DND-41 (cell line): ENCODE data around the gene ONECUT3.

Source experiments
- ATAC-seq: fragments of 200-7000 bp; cut with Tn5 transposase; 3 replicates; pipeline ENCODE4 v1.9.1; 2021; ENCODE audit warnings: low read depth; ENCODE audit not compliant: insufficient read depth
- DNase-seq: peaks from one replicate; pipeline ENCODE4 v3.0.0-alpha.2; 2020
- H2AFZ ChIP-seq: 2 replicates; pipeline ENCODE4 v1.6.0; 2012; ENCODE audit warnings: low read depth, low read length
- H3K27ac ChIP-seq: 2 replicates; pipeline ENCODE4 v1.5.1; 2012; ENCODE audit warnings: low read length, inconsistent platforms
- H3K27me3 ChIP-seq: fragments of 200-600 bp; sonication (generic); 2 replicates; pipeline ENCODE4 v1.6.0; 2012; ENCODE audit warnings: low read length, mild to moderate bottlenecking, inconsistent platforms; ENCODE audit not compliant: insufficient read depth, poor library complexity
- H3K36me3 ChIP-seq: 2 replicates; pipeline ENCODE4 v1.5.1; 2012; ENCODE audit warnings: low read length, inconsistent platforms; ENCODE audit not compliant: insufficient read depth
- H3K4me1 ChIP-seq: 2 replicates; pipeline ENCODE4 v1.5.1; 2012; ENCODE audit warnings: mild to moderate bottlenecking, low read length; ENCODE audit not compliant: insufficient read depth
- H3K4me2 ChIP-seq: 2 replicates; pipeline ENCODE4 v1.6.0; 2012; ENCODE audit warnings: mild to moderate bottlenecking, moderate library complexity, low read length, inconsistent platforms; ENCODE audit not compliant: insufficient read depth
- H3K4me3 ChIP-seq, 2 experiments: fragments of 200-600 bp in 1 of 2; shearing (Covaris generic) in 1 of 2; 2 replicates each; pipeline ENCODE4 v1.5.1; 2012 to 2016; ENCODE audit warnings: inconsistent platforms in 2 of 2, low read length in 2 of 2, mild to moderate bottlenecking in 2 of 2, low read depth in 1 of 2, moderate library complexity in 1 of 2
- H3K79me2 ChIP-seq: 2 replicates; pipeline ENCODE4 v1.6.0; 2012; ENCODE audit warnings: low read length, inconsistent platforms; ENCODE audit not compliant: insufficient read depth
- H3K9ac ChIP-seq: 2 replicates; pipeline ENCODE4 v1.6.0; 2012; ENCODE audit warnings: low read depth, mild to moderate bottlenecking, inconsistent platforms, low read length, moderate library complexity
- H3K9me3 ChIP-seq: 2 replicates; pipeline ENCODE4 v1.5.1; 2012; ENCODE audit warnings: low read length, moderate library complexity, mild to moderate bottlenecking, inconsistent platforms; ENCODE audit not compliant: insufficient read depth, severe bottlenecking
- H4K20me1 ChIP-seq: 2 replicates; pipeline ENCODE4 v1.6.0; 2012; ENCODE audit warnings: low read length; ENCODE audit not compliant: insufficient read depth
- EZH2 ChIP-seq: IDR thresholded peaks from 3 replicates; pipeline ENCODE4 v1.6.1; 2012; ENCODE audit warnings: borderline replicate concordance, low read depth, mild to moderate bottlenecking, moderate library complexity, low read length, inconsistent platforms; ENCODE audit not compliant: severe bottlenecking
- TF ChIP-seq, protein P1 (sequence below): IDR thresholded peaks from 2 replicates; pipeline ENCODE4 v1.5.1; 2012; ENCODE audit warnings: borderline replicate concordance, low read length, moderate library complexity, mild to moderate bottlenecking; ENCODE audit not compliant: poor library complexity, severe bottlenecking; ENCODE audit errors: extremely low read depth

ONECUT3 gene

DNA sequence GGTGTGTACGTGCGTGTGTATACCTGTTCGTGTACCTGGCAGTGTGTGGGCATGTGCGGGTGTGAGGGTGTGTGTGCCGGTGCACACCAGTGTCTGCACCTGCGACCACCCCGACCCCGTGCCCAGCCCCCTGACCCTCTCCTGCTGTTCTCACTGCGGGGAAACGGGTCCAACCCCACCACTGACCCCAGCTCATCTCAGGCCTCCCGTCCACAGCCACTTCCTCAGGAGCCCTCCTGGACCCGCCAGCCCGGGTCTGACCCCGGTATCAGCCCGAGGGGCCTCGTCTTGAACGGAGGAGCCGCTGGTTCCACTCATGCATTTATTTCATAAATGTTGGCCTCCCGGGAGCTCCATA lies 23.8 kb upstream of the ONECUT3 start:
- DNase-seq (no peak), ATAC-seq (no peak)
- no peak overlapping the region for H3K9ac ChIP-seq
- H3K4me1 ChIP-seq = no peaks in the 10 kb centered on the region
- no peak overlapping the region for H3K4me3 ChIP-seq
- no peaks in the 10 kb centered on the region for H3K79me2 ChIP-seq
- H2AFZ ChIP-seq = no peak overlapping the region
- no peak overlapping the region for H3K4me2 ChIP-seq
- H4K20me1 ChIP-seq = no peaks in the 10 kb centered on the region
- H3K27me3 ChIP-seq = no peaks in the 10 kb centered on the region
- no peaks in the 10 kb centered on the region for H3K9me3 ChIP-seq
- TF ChIP-seq EZH2 = no peak
- TF ChIP-seq, protein P1, sequence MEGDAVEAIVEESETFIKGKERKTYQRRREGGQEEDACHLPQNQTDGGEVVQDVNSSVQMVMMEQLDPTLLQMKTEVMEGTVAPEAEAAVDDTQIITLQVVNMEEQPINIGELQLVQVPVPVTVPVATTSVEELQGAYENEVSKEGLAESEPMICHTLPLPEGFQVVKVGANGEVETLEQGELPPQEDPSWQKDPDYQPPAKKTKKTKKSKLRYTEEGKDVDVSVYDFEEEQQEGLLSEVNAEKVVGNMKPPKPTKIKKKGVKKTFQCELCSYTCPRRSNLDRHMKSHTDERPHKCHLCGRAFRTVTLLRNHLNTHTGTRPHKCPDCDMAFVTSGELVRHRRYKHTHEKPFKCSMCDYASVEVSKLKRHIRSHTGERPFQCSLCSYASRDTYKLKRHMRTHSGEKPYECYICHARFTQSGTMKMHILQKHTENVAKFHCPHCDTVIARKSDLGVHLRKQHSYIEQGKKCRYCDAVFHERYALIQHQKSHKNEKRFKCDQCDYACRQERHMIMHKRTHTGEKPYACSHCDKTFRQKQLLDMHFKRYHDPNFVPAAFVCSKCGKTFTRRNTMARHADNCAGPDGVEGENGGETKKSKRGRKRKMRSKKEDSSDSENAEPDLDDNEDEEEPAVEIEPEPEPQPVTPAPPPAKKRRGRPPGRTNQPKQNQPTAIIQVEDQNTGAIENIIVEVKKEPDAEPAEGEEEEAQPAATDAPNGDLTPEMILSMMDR = no peak
- H3K27ac ChIP-seq = no peak overlapping the region
- no peaks in the 10 kb centered on the region for H3K36me3 ChIP-seq

DNA sequence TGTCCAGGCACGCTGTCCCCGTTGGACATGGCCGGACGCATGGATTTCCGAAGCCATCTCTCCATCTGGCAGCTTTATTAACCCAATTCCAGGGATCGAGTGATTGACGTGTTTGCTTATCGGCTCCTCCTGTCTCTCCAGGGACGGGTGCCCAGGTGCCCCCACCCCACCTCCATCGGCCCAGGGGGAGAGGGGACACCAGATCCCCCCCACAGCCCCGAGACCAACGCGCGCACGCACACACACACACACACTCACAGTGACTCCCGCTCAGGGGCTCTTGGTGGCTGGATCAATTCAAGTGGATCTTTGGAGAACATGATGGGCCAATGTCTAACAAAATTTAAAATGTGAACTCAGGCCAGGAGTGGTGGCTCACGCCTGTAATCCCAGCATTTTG lies 23.1 kb upstream of the ONECUT3 start:
- no peak overlapping the region for H3K27ac ChIP-seq
- H4K20me1 ChIP-seq = no peaks in the 10 kb centered on the region
- no peaks in the 10 kb centered on the region for H3K36me3 ChIP-seq
- no peaks in the 10 kb centered on the region for H3K4me1 ChIP-seq
- DNase-seq (no peak), ATAC-seq (no peak)
- TF ChIP-seq EZH2 = no peak
- TF ChIP-seq, protein P1 = no peak
- no peak overlapping the region for H3K9ac ChIP-seq
- no peaks in the 10 kb centered on the region for H3K9me3 ChIP-seq
- no peak overlapping the region for H2AFZ ChIP-seq
- no peak overlapping the region for H3K4me3 ChIP-seq
- H3K27me3 ChIP-seq = no peaks in the 10 kb centered on the region
- H3K79me2 ChIP-seq = no peaks in the 10 kb centered on the region
- H3K4me2 ChIP-seq = no peak overlapping the region

DNA sequence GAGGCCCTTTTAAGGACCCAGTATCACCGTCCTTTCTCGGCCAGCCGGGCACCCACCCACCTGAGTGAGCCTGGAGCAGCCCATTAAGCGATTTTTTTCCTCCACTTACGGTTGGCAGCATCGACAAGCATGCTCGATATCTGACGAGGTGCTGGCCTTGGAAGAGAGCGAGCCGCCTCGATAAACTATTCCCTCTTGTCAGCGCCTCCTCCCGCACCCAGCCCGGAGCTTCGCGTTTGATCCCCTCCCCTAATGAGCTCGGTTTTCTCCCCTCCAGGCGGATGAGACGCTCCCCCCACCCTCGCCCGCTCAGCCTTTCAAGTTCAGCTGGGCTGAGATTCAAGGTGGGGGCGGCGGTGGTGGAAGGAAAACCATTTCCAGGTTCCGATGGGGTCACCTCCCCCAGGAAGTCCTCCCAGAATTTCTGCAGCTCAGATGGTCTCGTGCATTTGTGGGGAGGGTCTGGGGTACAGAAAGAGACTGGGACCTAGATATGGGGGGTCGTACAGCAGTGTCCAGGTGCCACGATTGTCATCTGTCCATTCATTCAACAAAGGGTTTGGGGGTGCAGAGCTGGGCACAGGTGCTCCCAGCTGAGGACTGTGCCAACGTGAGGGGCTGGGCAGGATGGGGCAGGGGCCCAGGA lies 18.9 kb upstream of the ONECUT3 start:
- H3K27ac ChIP-seq = no peak overlapping the region
- H3K27me3 ChIP-seq = peaks cover 5% of the 10 kb centered on the region
- no peak overlapping the region for H3K4me3 ChIP-seq
- ATAC-seq (no peak), DNase-seq (no peak)
- no peak overlapping the region for H3K9ac ChIP-seq
- no peak overlapping the region for H2AFZ ChIP-seq
- H3K4me2 ChIP-seq = no peak overlapping the region
- TF ChIP-seq, protein P1 = no peak
- TF ChIP-seq EZH2 = no peak
- no peaks in the 10 kb centered on the region for H4K20me1 ChIP-seq
- H3K4me1 ChIP-seq = no peaks in the 10 kb centered on the region
- no peaks in the 10 kb centered on the region for H3K79me2 ChIP-seq
- no peaks in the 10 kb centered on the region for H3K9me3 ChIP-seq
- H3K36me3 ChIP-seq = no peaks in the 10 kb centered on the region

DNA sequence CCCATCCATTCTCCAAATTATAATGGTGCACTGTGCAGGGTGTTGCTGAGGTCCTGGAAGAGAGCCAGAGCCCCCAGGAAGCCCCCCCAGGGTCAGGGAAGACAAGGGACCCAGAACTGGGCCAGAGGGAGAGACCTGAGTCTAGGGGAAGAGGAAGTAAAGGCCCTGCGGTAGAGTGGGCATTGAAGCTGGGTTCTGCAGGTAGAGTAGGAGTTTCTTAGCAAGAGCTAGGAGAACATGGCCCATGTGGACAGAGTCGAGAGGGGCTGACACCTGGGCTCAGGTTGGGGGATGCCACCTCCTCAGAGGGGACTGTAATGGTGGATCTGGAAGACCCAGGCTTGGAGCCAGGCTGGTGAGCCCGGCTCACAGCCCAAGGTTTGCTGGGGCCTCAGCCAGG lies 17.0 kb upstream of the ONECUT3 start:
- no peak overlapping the region for H3K27ac ChIP-seq
- H3K4me3 ChIP-seq = no peak overlapping the region
- H3K9ac ChIP-seq = no peak overlapping the region
- no peak for DNase-seq
- peaks cover 5% of the 10 kb centered on the region for H3K27me3 ChIP-seq
- no peaks in the 10 kb centered on the region for H3K9me3 ChIP-seq
- no peaks in the 10 kb centered on the region for H3K4me1 ChIP-seq
- no peaks in the 10 kb centered on the region for H3K79me2 ChIP-seq
- H4K20me1 ChIP-seq = no peaks in the 10 kb centered on the region
- no peaks in the 10 kb centered on the region for H3K36me3 ChIP-seq
- no peak for ATAC-seq
- TF ChIP-seq, protein P1 = no peak
- TF ChIP-seq EZH2 = no peak
- no peak overlapping the region for H3K4me2 ChIP-seq
- no peak overlapping the region for H2AFZ ChIP-seq
